Measurements from ENCODE around the gene WDR37. TPM values are rescaled to one million over a fixed set of nuclear protein-coding genes. Genes with fewer than 3 reads are reported as not detected.

The WDR37 gene
- total RNA-seq, 1 experiment from 2014 or later, result 9.6 TPM

DNA sequence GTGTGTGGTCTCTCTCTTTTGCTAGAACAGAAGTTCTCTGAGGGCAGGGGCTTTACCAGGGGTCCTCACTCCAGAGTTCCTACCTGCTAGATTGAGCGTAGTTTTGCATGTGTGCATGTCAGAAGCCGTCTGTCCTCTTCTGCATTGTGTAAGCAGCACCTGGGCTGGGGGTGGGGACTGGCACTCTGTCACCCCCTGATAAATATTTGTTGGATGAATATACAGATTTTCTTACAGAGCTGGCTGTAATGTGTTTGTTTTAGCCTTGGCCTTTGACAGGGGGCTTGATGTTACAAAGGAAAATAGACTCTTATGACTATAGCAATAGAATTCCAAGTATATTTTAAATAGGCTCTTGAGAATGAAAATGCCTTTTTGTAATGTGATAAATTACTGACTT lies 46.6 kb downstream of the WDR37 start:
- ATAC-seq (no peak), DNase-seq (ENCODE audit: low read depth, low spot score) (no peak)
- Histone ChIP-seq H3K4me3 (ENCODE audit: low read depth in 2 of 2, low read length in 2 of 2) (no peak overlapping the region), H3K27me3 (ENCODE audit: control insufficient read depth, insufficient read depth, low read length) (no peaks in the 10 kb centered on the region), H3K4me1 (ENCODE audit: control insufficient read depth, insufficient read depth, low read length) (no peaks in the 10 kb centered on the region), H3K36me3 (ENCODE audit: control insufficient read depth, insufficient read depth, low read length) (no peaks in the 10 kb centered on the region), H3K9me3 (ENCODE audit: control insufficient read depth, insufficient read depth, low read depth, low read length) (no peaks in the 10 kb centered on the region), H3K27ac (ENCODE audit: low read length) (no peak overlapping the region)
- ChIA-PET CTCF (no interaction called here), POLR2A (no interaction called here)
- in situ Hi-C loops (cut with HindIII; ENCODE audit: low pct_unique_long_range_greater_than_20kb, low sequenced_read_pairs), result no loop called here
- no TSS peak for BruUV-seq (replicated peaks)
- TF ChIP-seq SIN3A (IDR thresholded peaks at IDR 0.05; ENCODE audit: borderline replicate concordance, insufficient read depth, low read depth, low read length) (no peak), POLR2AphosphoS5 (IDR thresholded peaks at IDR 0.05; ENCODE audit: low read depth, low read length) (no peak), TCF7L2 (IDR thresholded peaks at IDR 0.05; ENCODE audit: low read depth, low read length) (no peak)
- TF ChIP-seq, protein P1, sequence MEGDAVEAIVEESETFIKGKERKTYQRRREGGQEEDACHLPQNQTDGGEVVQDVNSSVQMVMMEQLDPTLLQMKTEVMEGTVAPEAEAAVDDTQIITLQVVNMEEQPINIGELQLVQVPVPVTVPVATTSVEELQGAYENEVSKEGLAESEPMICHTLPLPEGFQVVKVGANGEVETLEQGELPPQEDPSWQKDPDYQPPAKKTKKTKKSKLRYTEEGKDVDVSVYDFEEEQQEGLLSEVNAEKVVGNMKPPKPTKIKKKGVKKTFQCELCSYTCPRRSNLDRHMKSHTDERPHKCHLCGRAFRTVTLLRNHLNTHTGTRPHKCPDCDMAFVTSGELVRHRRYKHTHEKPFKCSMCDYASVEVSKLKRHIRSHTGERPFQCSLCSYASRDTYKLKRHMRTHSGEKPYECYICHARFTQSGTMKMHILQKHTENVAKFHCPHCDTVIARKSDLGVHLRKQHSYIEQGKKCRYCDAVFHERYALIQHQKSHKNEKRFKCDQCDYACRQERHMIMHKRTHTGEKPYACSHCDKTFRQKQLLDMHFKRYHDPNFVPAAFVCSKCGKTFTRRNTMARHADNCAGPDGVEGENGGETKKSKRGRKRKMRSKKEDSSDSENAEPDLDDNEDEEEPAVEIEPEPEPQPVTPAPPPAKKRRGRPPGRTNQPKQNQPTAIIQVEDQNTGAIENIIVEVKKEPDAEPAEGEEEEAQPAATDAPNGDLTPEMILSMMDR (IDR thresholded peaks at IDR 0.05), result no peak
- TF ChIP-seq, protein P2, sequence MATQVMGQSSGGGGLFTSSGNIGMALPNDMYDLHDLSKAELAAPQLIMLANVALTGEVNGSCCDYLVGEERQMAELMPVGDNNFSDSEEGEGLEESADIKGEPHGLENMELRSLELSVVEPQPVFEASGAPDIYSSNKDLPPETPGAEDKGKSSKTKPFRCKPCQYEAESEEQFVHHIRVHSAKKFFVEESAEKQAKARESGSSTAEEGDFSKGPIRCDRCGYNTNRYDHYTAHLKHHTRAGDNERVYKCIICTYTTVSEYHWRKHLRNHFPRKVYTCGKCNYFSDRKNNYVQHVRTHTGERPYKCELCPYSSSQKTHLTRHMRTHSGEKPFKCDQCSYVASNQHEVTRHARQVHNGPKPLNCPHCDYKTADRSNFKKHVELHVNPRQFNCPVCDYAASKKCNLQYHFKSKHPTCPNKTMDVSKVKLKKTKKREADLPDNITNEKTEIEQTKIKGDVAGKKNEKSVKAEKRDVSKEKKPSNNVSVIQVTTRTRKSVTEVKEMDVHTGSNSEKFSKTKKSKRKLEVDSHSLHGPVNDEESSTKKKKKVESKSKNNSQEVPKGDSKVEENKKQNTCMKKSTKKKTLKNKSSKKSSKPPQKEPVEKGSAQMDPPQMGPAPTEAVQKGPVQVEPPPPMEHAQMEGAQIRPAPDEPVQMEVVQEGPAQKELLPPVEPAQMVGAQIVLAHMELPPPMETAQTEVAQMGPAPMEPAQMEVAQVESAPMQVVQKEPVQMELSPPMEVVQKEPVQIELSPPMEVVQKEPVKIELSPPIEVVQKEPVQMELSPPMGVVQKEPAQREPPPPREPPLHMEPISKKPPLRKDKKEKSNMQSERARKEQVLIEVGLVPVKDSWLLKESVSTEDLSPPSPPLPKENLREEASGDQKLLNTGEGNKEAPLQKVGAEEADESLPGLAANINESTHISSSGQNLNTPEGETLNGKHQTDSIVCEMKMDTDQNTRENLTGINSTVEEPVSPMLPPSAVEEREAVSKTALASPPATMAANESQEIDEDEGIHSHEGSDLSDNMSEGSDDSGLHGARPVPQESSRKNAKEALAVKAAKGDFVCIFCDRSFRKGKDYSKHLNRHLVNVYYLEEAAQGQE (IDR thresholded peaks at IDR 0.05; ENCODE audit: insufficient read depth in 1 of 2, low read depth in 2 of 2, low read length in 1 of 2), result no peak
- intact Hi-C loops (cut with micrococcal nuclease; ENCODE audit: unreplicated experiment), result no loop called here

DNA sequence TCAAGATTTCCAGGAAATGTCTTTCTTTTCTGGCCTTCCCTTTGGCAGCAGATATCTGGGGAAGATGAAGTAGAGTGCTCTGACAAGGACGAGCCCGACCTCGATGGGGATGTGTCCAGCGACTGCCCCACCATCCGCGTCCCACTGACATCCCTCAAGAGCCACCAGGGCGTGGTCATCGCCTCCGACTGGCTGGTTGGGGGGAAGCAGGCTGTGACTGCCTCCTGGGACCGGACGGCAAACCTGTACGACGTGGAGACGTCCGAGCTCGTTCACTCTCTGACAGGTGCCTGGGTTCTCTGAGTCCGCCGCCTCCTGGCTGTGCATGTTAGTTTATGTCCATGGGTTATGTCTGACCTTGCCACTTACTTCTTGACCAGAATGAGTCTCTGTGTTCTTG lies 47.4 kb downstream of the WDR37 start:
- DNase-seq (ENCODE audit: low read depth, low spot score), result no peak
- Histone ChIP-seq H3K27me3 (ENCODE audit: control insufficient read depth, insufficient read depth, low read length) (no peaks in the 10 kb centered on the region), H3K36me3 (ENCODE audit: control insufficient read depth, insufficient read depth, low read length) (no peaks in the 10 kb centered on the region; the same call in 1 of the 2 replicates), H3K4me3 (ENCODE audit: low read depth in 2 of 2, low read length in 2 of 2) (no peak overlapping the region), H3K9me3 (ENCODE audit: control insufficient read depth, insufficient read depth, low read depth, low read length) (no peaks in the 10 kb centered on the region), H3K27ac (ENCODE audit: low read length) (no peak overlapping the region), H3K4me1 (ENCODE audit: control insufficient read depth, insufficient read depth, low read length) (no peaks in the 10 kb centered on the region)
- no peak for ATAC-seq
- ChIA-PET POLR2A (no interaction called here), CTCF (no interaction called here)
- TF ChIP-seq TCF7L2 (IDR thresholded peaks at IDR 0.05; ENCODE audit: low read depth, low read length) (no peak), POLR2AphosphoS5 (IDR thresholded peaks at IDR 0.05; ENCODE audit: low read depth, low read length) (no peak), SIN3A (IDR thresholded peaks at IDR 0.05; ENCODE audit: borderline replicate concordance, insufficient read depth, low read depth, low read length) (no peak)
- TF ChIP-seq, protein P1 (IDR thresholded peaks at IDR 0.05), result no peak
- TF ChIP-seq, protein P2 (IDR thresholded peaks at IDR 0.05; ENCODE audit: insufficient read depth in 1 of 2, low read depth in 2 of 2, low read length in 1 of 2), result no peak
- in situ Hi-C loops (cut with HindIII; ENCODE audit: low pct_unique_long_range_greater_than_20kb, low sequenced_read_pairs) (no loop called here), intact Hi-C loops (cut with micrococcal nuclease; ENCODE audit: unreplicated experiment) (no loop called here)
- no TSS peak for BruUV-seq (replicated peaks)
